HEK293 (cell line): ENCODE measurements around the gene FOXC2.

Experiments used
- SETDB1 ChIP-seq: IDR thresholded peaks from one replicate; pipeline ENCODE4 v1.6.1; 2017; ENCODE audit warnings: mild to moderate bottlenecking, low read length, moderate library complexity, mixed read lengths; ENCODE audit not compliant: insufficient read length
- ZNF274 ChIP-seq, 2 experiments: fragments of 200-500 bp in 1 of 2; fragments of 450-650 bp in 1 of 2; sonication (Bioruptor generic) in 1 of 2; formaldehyde crosslinking in 1 of 2; IDR thresholded peaks; 2 replicates each; pipeline versions ENCODE4 v1.5.1 to v1.6.1; 2014 to 2016; ENCODE audit warnings: borderline replicate concordance in 1 of 2, inconsistent platforms in 1 of 2, low read length in 1 of 2, missing biosample characterization in 1 of 2, missing genetic modification characterization in 1 of 2
- ZNF354C ChIP-seq: fragments of 450-650 bp; formaldehyde crosslinking; IDR thresholded peaks from 2 replicates; pipeline ENCODE4 v1.5.1; 2016; ENCODE audit warnings: missing biosample characterization, missing genetic modification characterization, low read depth, borderline replicate concordance
- TF ChIP-seq, protein P1 (sequence below): fragments of 450-650 bp; formaldehyde crosslinking; IDR thresholded peaks from 2 replicates; pipeline ENCODE4 v1.5.1; 2016; ENCODE audit warnings: missing biosample characterization, missing genetic modification characterization
- TF ChIP-seq, protein P2 (sequence below): fragments of 450-650 bp; formaldehyde crosslinking; IDR thresholded peaks from 2 replicates; pipeline ENCODE4 v1.5.1; 2016; ENCODE audit warnings: missing biosample characterization, missing genetic modification characterization

DNA sequence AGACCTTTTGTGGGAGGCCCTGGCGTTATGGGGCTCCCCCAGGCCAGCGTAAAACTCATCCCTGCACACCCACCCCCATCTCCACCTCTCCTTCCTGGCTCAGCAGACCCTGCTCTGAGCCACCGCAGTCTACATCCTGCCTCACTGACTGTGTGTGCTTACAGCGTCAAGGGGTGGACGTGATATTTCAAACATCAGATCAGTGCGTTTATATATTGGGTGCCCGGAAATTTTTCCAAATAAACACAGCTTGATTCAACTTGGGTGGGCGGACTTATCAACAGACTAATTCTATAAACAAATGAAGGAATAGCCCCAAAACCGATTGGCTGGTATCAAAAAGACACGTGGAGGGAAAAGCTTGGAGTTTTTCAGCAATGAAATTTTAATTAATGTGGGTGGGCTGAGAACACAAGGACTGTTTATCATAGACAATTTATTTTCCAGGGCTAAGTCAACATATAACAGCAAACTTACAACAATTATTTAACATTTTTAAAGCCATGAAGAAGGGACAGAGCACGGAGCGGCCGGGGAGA, 11.5 kb downstream of the FOXC2 start, which contains the start of gene FOXL1:
- TF ChIP-seq ZNF274 (IDR thresholded peaks at IDR 0.05; ENCODE audit: low read length) (no peak), ZNF274 (tag by site-specific recombination; IDR thresholded peaks at IDR 0.05; ENCODE audit: borderline replicate concordance) (no peak), ZNF354C (no peak), SETDB1 (no peak)
- TF ChIP-seq, protein P1, sequence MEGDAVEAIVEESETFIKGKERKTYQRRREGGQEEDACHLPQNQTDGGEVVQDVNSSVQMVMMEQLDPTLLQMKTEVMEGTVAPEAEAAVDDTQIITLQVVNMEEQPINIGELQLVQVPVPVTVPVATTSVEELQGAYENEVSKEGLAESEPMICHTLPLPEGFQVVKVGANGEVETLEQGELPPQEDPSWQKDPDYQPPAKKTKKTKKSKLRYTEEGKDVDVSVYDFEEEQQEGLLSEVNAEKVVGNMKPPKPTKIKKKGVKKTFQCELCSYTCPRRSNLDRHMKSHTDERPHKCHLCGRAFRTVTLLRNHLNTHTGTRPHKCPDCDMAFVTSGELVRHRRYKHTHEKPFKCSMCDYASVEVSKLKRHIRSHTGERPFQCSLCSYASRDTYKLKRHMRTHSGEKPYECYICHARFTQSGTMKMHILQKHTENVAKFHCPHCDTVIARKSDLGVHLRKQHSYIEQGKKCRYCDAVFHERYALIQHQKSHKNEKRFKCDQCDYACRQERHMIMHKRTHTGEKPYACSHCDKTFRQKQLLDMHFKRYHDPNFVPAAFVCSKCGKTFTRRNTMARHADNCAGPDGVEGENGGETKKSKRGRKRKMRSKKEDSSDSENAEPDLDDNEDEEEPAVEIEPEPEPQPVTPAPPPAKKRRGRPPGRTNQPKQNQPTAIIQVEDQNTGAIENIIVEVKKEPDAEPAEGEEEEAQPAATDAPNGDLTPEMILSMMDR (tag by site-specific recombination) = no peak
- TF ChIP-seq, protein P2, sequence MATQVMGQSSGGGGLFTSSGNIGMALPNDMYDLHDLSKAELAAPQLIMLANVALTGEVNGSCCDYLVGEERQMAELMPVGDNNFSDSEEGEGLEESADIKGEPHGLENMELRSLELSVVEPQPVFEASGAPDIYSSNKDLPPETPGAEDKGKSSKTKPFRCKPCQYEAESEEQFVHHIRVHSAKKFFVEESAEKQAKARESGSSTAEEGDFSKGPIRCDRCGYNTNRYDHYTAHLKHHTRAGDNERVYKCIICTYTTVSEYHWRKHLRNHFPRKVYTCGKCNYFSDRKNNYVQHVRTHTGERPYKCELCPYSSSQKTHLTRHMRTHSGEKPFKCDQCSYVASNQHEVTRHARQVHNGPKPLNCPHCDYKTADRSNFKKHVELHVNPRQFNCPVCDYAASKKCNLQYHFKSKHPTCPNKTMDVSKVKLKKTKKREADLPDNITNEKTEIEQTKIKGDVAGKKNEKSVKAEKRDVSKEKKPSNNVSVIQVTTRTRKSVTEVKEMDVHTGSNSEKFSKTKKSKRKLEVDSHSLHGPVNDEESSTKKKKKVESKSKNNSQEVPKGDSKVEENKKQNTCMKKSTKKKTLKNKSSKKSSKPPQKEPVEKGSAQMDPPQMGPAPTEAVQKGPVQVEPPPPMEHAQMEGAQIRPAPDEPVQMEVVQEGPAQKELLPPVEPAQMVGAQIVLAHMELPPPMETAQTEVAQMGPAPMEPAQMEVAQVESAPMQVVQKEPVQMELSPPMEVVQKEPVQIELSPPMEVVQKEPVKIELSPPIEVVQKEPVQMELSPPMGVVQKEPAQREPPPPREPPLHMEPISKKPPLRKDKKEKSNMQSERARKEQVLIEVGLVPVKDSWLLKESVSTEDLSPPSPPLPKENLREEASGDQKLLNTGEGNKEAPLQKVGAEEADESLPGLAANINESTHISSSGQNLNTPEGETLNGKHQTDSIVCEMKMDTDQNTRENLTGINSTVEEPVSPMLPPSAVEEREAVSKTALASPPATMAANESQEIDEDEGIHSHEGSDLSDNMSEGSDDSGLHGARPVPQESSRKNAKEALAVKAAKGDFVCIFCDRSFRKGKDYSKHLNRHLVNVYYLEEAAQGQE (tag by site-specific recombination) = no peak
